Common myeloid progenitor, CD34-positive (primary cell): ENCODE results near the gene ENOSF1.

Experiments used
- CTCF ChIA-PET: fragments of 350-600 bp; sonication (Branson Sonifier 250); formaldehyde crosslinking; loops from one replicate; lab custom pipeline; 2021; ENCODE audit warnings: antibody characterized with exemption; lab: Charles Lee
- POLR2A ChIA-PET: fragments of 350-600 bp; sonication (Branson Sonifier 250); formaldehyde crosslinking; loops from one replicate; lab custom pipeline; 2021; ENCODE audit warnings: antibody characterized with exemption; lab: Charles Lee
- DNase-seq, 3 donors: peaks; one replicate each; pipeline versions ENCODE4 v3.0.0 to v3.0.0-alpha.2; 2013
- H3K27ac ChIP-seq, 2 experiments: 1 replicate in 1 of 2; 2 replicates in 1 of 2; pipeline ENCODE4 v1.7.0; 2013; ENCODE audit warnings: inconsistent platforms in 2 of 2, low read length in 2 of 2, mild to moderate bottlenecking in 2 of 2, low read depth in 1 of 2, moderate library complexity in 1 of 2; ENCODE audit not compliant: severe bottlenecking in 2 of 2, insufficient read depth in 1 of 2, poor library complexity in 1 of 2
- H3K27me3 ChIP-seq, 5 experiments: replicated peaks in 2 of 5; 1 replicate in 3 of 5; 2 replicates in 2 of 5; pipeline versions ENCODE4 v1.6.1 to v1.7.0; 2013; ENCODE audit warnings: low read length in 4 of 5, mild to moderate bottlenecking in 2 of 5, moderate library complexity in 2 of 5, inconsistent platforms in 1 of 5; ENCODE audit not compliant: insufficient read depth in 5 of 5, control insufficient read depth in 4 of 5
- H3K36me3 ChIP-seq, 4 experiments: 1 replicate in 2 of 4; 2 replicates in 2 of 4; pipeline versions ENCODE4 v1.6.1 to v1.7.0; 2013; ENCODE audit warnings: low read length in 3 of 4, control low read depth in 1 of 4, mild to moderate bottlenecking in 1 of 4; ENCODE audit not compliant: control insufficient read depth in 4 of 4, insufficient read depth in 4 of 4
- H3K4me1 ChIP-seq, 4 experiments: 1 replicate in 3 of 4; 2 replicates in 1 of 4; pipeline versions ENCODE4 v1.6.1 to v1.7.1; 2013; ENCODE audit warnings: low read length in 3 of 4, mild to moderate bottlenecking in 3 of 4, control low read depth in 1 of 4, inconsistent platforms in 1 of 4, moderate library complexity in 1 of 4; ENCODE audit not compliant: control insufficient read depth in 4 of 4, insufficient read depth in 4 of 4; ENCODE audit errors: control extremely low read depth in 1 of 4
- H3K4me3 ChIP-seq, 7 experiments: 1 replicate in 4 of 7; 2 replicates in 3 of 7; pipeline versions ENCODE4 v1.5.1 to v1.7.0; 2013; ENCODE audit warnings: mild to moderate bottlenecking in 7 of 7, low read length in 6 of 7, moderate library complexity in 6 of 7, inconsistent platforms in 2 of 7, low read depth in 2 of 7, control low read depth in 1 of 7; ENCODE audit not compliant: insufficient read depth in 4 of 7, control insufficient read depth in 1 of 7; ENCODE audit errors: extremely low read depth in 1 of 7
- H3K9me3 ChIP-seq, 5 experiments: 1 replicate in 4 of 5; 2 replicates in 1 of 5; pipeline versions ENCODE4 v1.6.1 to v1.7.1; 2013; ENCODE audit warnings: low read length in 4 of 5, mild to moderate bottlenecking in 2 of 5, inconsistent platforms in 1 of 5, low read depth in 1 of 5, moderate library complexity in 1 of 5; ENCODE audit not compliant: control insufficient read depth in 4 of 5, insufficient read depth in 2 of 5; ENCODE audit errors: control extremely low read depth in 1 of 5
- WGBS: methylation state at CpG from one replicate; pipeline ENCODE4 v1.1.5; 2013; ENCODE audit not compliant: insufficient coverage; 5-methylcytosine and 5-hydroxymethylcytosine counted together

ENOSF1 gene

GRCh38 chr18:677145-677544 is 35.3 kb downstream of the ENOSF1 start:
- H3K36me3 ChIP-seq, result peaks cover 24 to 88% (median 62%) of the 10 kb centered on the region in 4 experiments
- no peak overlapping the region for H3K27ac ChIP-seq
- DNase-seq, result no peak
- no peak overlapping the region for H3K4me3 ChIP-seq
- 50% methylated on average over 3 of the region's 4 CpGs for WGBS
- no peaks in the 10 kb centered on the region for H3K9me3 ChIP-seq
- ChIA-PET POLR2A (no interaction called here), CTCF (interaction anchor here (1.1 kb wide), 1 partner anchor 19 kb away, joined by 3 read pairs; no protein-coding TSS in a partner anchor)
- H3K4me1 ChIP-seq, result peaks cover 0 to 7% (median 3%) of the 10 kb centered on the region in 4 experiments
- no peaks in the 10 kb centered on the region for H3K27me3 ChIP-seq

- no peak overlapping the region for H3K27ac ChIP-seq
- POLR2A ChIA-PET, result no interaction called here
These were observed 35.7 kb downstream of the ENOSF1 start for GRCh38 chr18:676736-677135.

GRCh38 chr18:676069-676468 is 36.4 kb downstream of the ENOSF1 start:
- 93% methylated on average over 2 of the region's 5 CpGs for WGBS
- no peak for DNase-seq
- ChIA-PET POLR2A (no interaction called here), CTCF (interaction anchor here (1.0 to 1.9 kb wide), 2 partner anchors 51 to 155 kb away, joined by 4 to 9 read pairs; no protein-coding TSS in a partner anchor)
- H3K27me3 ChIP-seq, result no peaks in the 10 kb centered on the region
- H3K36me3 ChIP-seq, result peaks cover 24 to 86% (median 62%) of the 10 kb centered on the region in 4 experiments
- no peaks in the 10 kb centered on the region for H3K4me1 ChIP-seq
- no peak overlapping the region for H3K4me3 ChIP-seq
- no peaks in the 10 kb centered on the region for H3K9me3 ChIP-seq
- no peak overlapping the region for H3K27ac ChIP-seq

More at GRCh38 chr18:676736-677135, 35.7 kb downstream of the ENOSF1 start:
- Histone ChIP-seq H3K27me3 (no peaks in the 10 kb centered on the region), H3K9me3 (no peaks in the 10 kb centered on the region), H3K4me1 (peaks cover 0 to 3% (median 1%) of the 10 kb centered on the region in 4 experiments), H3K4me3 (no peak overlapping the region), H3K36me3 (peaks cover 21 to 87% (median 61%) of the 10 kb centered on the region in 4 experiments)
- CTCF ChIA-PET, result interaction anchor here (1.1 to 1.9 kb wide), 2 partner anchors 18 to 52 kb away, joined by 3 to 9 read pairs; no protein-coding TSS in a partner anchor
- 94% methylated on average over 2 of the region's 3 CpGs for WGBS
- DNase-seq, result no peak

GRCh38 chr18:675307-675706 is 37.1 kb downstream of the ENOSF1 start:
- Histone ChIP-seq H3K36me3 (peaks cover 29 to 90% (median 65%) of the 10 kb centered on the region in 4 experiments), H3K4me1 (peaks cover 0 to 5% (median under 1%) of the 10 kb centered on the region in 4 experiments), H3K9me3 (no peaks in the 10 kb centered on the region), H3K4me3 (no peak overlapping the region), H3K27me3 (no peaks in the 10 kb centered on the region), H3K27ac (peak overlapping the region in 1 of 2 experiments; percentile 30)
- DNase-seq, result no peak
- ChIA-PET CTCF (interaction anchor here (0.6 to 1.9 kb wide), 3 partner anchors 50 to 461 kb away, joined by 4 to 9 read pairs (median 4); no protein-coding TSS in a partner anchor), POLR2A (no interaction called here)
- WGBS, result 98% methylated on average over 5 of the region's 7 CpGs

- ChIA-PET CTCF (interaction anchor here (0.7 to 1.7 kb wide), 4 partner anchors 12 to 50 kb away, joined by 3 to 5 read pairs (median 4); no protein-coding TSS in a partner anchor), POLR2A (no interaction called here)
- H3K9me3 ChIP-seq, result no peaks in the 10 kb centered on the region
- H3K36me3 ChIP-seq, result peaks cover 32 to 90% (median 68%) of the 10 kb centered on the region in 4 experiments
- no peak overlapping the region for H3K4me3 ChIP-seq
- no peak for DNase-seq
- no peaks in the 10 kb centered on the region for H3K27me3 ChIP-seq
- peaks cover 0 to 6% (median 2%) of the 10 kb centered on the region in 4 experiments for H3K4me1 ChIP-seq
- no peak overlapping the region for H3K27ac ChIP-seq
- 60% methylated on average over 2 of the region's 5 CpGs for WGBS
These were observed 38.7 kb downstream of the ENOSF1 start for GRCh38 chr18:673769-674168.

DNA sequence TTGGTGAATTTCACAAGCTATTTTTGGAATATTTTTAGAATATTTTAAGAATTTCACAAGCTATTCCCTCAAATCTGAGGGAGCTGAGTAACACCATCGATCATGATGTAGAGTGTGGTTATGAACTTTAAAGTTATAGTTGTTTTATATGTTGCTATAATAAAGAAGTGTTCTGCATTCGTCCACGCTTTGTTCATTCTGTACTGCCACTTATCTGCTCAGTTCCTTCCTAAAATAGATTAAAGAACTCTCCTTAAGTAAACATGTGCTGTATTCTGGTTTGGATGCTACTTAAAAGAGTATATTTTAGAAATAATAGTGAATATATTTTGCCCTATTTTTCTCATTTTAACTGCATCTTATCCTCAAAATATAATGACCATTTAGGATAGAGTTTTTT is 39.1 kb downstream of the ENOSF1 start:
- Histone ChIP-seq H3K27me3 (no peaks in the 10 kb centered on the region), H3K27ac (no peak overlapping the region), H3K36me3 (peaks cover 36 to 90% (median 68%) of the 10 kb centered on the region in 4 experiments), H3K4me3 (no peak overlapping the region), H3K9me3 (no peaks in the 10 kb centered on the region), H3K4me1 (peaks cover 0 to 6% (median 2%) of the 10 kb centered on the region in 4 experiments)
- no peak for DNase-seq
- POLR2A ChIA-PET, result no interaction called here
- no CpG with 5 or more reads among the region's 3 CpGs for WGBS
- CTCF ChIA-PET, result interaction anchor here (0.7 to 1.7 kb wide), 7 partner anchors 11 to 166 kb away, joined by 3 to 5 read pairs (median 3); no protein-coding TSS in a partner anchor

DNA sequence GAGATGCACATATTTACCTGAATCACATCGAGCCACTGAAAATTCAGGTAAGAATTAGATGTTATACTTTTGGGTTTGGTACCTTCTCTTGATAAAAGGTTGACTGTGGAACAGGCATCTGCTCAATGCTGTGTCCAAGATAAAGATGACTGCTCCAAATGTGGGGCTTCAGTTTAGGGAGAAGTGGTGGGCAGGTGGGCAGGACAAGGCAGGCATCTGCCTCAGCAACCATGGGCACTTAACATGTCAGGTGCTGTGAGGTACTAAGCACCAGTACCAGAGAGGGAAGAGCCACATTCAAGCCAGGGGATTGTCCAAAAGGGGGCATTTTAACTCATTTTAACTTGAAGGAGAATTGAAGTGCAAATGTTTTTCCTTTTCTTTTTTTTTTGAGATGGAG is 41.0 kb downstream of the ENOSF1 start:
- Histone ChIP-seq H3K9me3 (no peaks in the 10 kb centered on the region), H3K4me3 (no peak overlapping the region), H3K36me3 (peaks cover 34 to 87% (median 62%) of the 10 kb centered on the region in 4 experiments), H3K27me3 (no peaks in the 10 kb centered on the region), H3K27ac (peak overlapping the region in 1 of 2 experiments; percentile 16), H3K4me1 (peaks cover 0 to 6% (median 2%) of the 10 kb centered on the region in 4 experiments)
- POLR2A ChIA-PET, result no interaction called here
- no peak for DNase-seq
- CTCF ChIA-PET, result interaction anchor here (0.8 to 2.1 kb wide), 9 partner anchors 8 to 46 kb away, joined by 3 to 7 read pairs (median 4); no protein-coding TSS in a partner anchor
- 100% methylated on average over 1 of the region's 1 CpG for WGBS
